OCI-LY7 (cell line): ENCODE data around the gene AIP. TPM values are rescaled to one million over a fixed set of nuclear protein-coding genes. Genes with fewer than 3 reads are reported as not detected.

Experiments used
- BruUV-seq: library from RNA; stranded (reverse); fragments of 400-500 nt; replicated peaks from 2 replicates; lab custom pipeline; 2021; lab: Mats Ljungman, UMichigan
- CTCF ChIA-PET: fragments of 300-600 bp; sonication (Branson Sonifier 250); formaldehyde crosslinking; loops from one replicate; lab custom pipeline; 2022; ENCODE audit warnings: antibody characterized with exemption; ENCODE audit not compliant: unreplicated experiment; lab: Charles Lee
- POLR2A ChIA-PET: fragments of 300-600 bp; sonication (Branson Sonifier 250); formaldehyde crosslinking; loops from one replicate; lab custom pipeline; 2022; ENCODE audit warnings: antibody characterized with exemption; lab: Charles Lee
- DNase-seq: peaks from one replicate; pipeline ENCODE4 v3.0.0-alpha.2; 2015; ENCODE audit warnings: low spot score
- H2AFZ ChIP-seq: fragments of 200-600 bp; sonication (generic), shearing (Covaris generic); 2 replicates; pipeline ENCODE4 v1.6.1; 2014; ENCODE audit warnings: mild to moderate bottlenecking, antibody characterized with exemption, low read length, moderate library complexity
- H3K27ac ChIP-seq: fragments of 200-600 bp; sonication (generic); 2 replicates; pipeline ENCODE4 v1.5.1; 2014; ENCODE audit warnings: mixed run types, low read depth, mild to moderate bottlenecking, moderate library complexity, low read length, inconsistent platforms; ENCODE audit not compliant: poor library complexity, severe bottlenecking
- H3K36me3 ChIP-seq: fragments of 200-600 bp; sonication (generic); 2 replicates; pipeline ENCODE4 v1.6.1; 2014; ENCODE audit warnings: mild to moderate bottlenecking, antibody characterized with exemption, low read length, moderate library complexity, mixed read lengths; ENCODE audit not compliant: insufficient read depth
- H3K4me1 ChIP-seq: fragments of 200-600 bp; sonication (generic); 2 replicates; pipeline ENCODE4 v1.5.1; 2014; ENCODE audit warnings: mild to moderate bottlenecking, low read length; ENCODE audit not compliant: insufficient read depth, poor library complexity, severe bottlenecking
- H3K4me2 ChIP-seq: fragments of 200-600 bp; sonication (generic); 2 replicates; pipeline ENCODE4 v1.6.1; 2014; ENCODE audit warnings: mild to moderate bottlenecking, low read length
- H3K4me3 ChIP-seq: fragments of 200-600 bp; sonication (generic); 2 replicates; pipeline ENCODE4 v1.5.1; 2014; ENCODE audit warnings: mild to moderate bottlenecking, low read depth, low read length; ENCODE audit not compliant: poor library complexity, severe bottlenecking
- H3K79me2 ChIP-seq: fragments of 200-600 bp; sonication (generic); 2 replicates; pipeline ENCODE4 v1.6.1; 2016; ENCODE audit warnings: low read depth, mild to moderate bottlenecking, low read length, moderate library complexity, mixed read lengths; ENCODE audit not compliant: insufficient read depth
- H3K9me2 ChIP-seq: fragments of 200-600 bp; sonication (generic); 2 replicates; pipeline ENCODE4 v1.6.1; 2016; ENCODE audit warnings: mild to moderate bottlenecking, low read length, mixed read lengths; ENCODE audit not compliant: insufficient read depth
- H3K9me3 ChIP-seq: fragments of 200-600 bp; sonication (generic); 2 replicates; pipeline ENCODE4 v1.6.1; 2014; ENCODE audit warnings: mild to moderate bottlenecking, mixed run types, low read length, mixed read lengths
- H4K20me1 ChIP-seq: fragments of 200-600 bp; sonication (generic); 2 replicates; pipeline ENCODE4 v1.6.1; 2014; ENCODE audit warnings: mild to moderate bottlenecking, antibody characterized with exemption, low read length, moderate library complexity, mixed read lengths; ENCODE audit not compliant: insufficient read depth
- EZH2phosphoT487 ChIP-seq: fragments of 200-600 bp; sonication (generic); IDR thresholded peaks from 2 replicates; pipeline ENCODE4 v1.6.1; 2018; ENCODE audit warnings: low read depth, borderline replicate concordance, mild to moderate bottlenecking, mixed run types, antibody characterized with exemption, low read length, moderate library complexity, mixed read lengths
- intact Hi-C: fragments of 100-400 bp; cut with micrococcal nuclease; formaldehyde crosslinking; loops from one replicate; pipeline ENCODE4 v1.10.0; 2022; ENCODE audit not compliant: unreplicated experiment
- total RNA-seq, 2 experiments: library from RNA; depleted of rRNA in 1 of 2; stranded (reverse); fragments of >200 nt in 1 of 2; shearing (Covaris generic) in 1 of 2; gene quantifications; 2 replicates each; pipeline ENCODE4 v1.2.3, GENCODE V29; 2014 to 2022
- TF ChIP-seq, protein P1 (sequence below): fragments of 200-600 bp; sonication (generic); conservative IDR thresholded peaks from 2 replicates; pipeline ENCODE4 v1.5.1; 2014; ENCODE audit warnings: mild to moderate bottlenecking, antibody characterized with exemption, low read length, moderate library complexity, mixed read lengths

Gene AIP
- total RNA-seq, 2 experiments from 2014 or later, result 112 to 125 TPM

DNA sequence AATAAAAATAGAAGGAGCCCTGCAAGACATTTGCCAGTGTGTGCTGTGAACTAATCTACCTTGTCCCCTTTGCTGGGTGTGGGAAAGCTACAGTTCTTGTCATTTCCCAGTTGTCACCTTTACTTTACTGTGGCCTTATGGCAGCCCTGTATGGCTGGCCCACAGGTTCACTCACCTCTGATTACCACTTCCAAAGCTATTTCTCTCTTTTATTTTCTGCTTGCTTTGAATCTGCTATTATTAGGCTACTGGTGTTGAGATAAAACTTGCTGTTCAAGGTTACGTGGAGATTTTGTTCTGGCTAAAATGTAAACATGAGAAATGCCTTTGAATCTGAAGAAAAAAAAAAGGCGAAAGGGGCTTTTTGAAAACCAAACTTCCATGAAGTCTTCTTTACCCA, 50.1 kb downstream of the AIP start:
- no TSS peak for BruUV-seq
- ChIA-PET CTCF (no interaction called here), POLR2A (no interaction called here)
- no peaks in the 10 kb centered on the region for H4K20me1 ChIP-seq
- peaks cover 4% of the 10 kb centered on the region for H3K4me1 ChIP-seq
- peaks cover 27% of the 10 kb centered on the region for H3K9me3 ChIP-seq
- no peaks in the 10 kb centered on the region for H3K36me3 ChIP-seq
- no peak for DNase-seq
- H3K27ac ChIP-seq, result no peak overlapping the region
- no peak overlapping the region for H2AFZ ChIP-seq
- no peak overlapping the region for H3K4me3 ChIP-seq
- intact Hi-C loops, result no loop called here
- H3K4me2 ChIP-seq, result no peak overlapping the region
- H3K9me2 ChIP-seq, result no peaks in the 10 kb centered on the region
- no peaks in the 10 kb centered on the region for H3K79me2 ChIP-seq
- TF ChIP-seq EZH2phosphoT487, result no peak
- TF ChIP-seq, protein P1, sequence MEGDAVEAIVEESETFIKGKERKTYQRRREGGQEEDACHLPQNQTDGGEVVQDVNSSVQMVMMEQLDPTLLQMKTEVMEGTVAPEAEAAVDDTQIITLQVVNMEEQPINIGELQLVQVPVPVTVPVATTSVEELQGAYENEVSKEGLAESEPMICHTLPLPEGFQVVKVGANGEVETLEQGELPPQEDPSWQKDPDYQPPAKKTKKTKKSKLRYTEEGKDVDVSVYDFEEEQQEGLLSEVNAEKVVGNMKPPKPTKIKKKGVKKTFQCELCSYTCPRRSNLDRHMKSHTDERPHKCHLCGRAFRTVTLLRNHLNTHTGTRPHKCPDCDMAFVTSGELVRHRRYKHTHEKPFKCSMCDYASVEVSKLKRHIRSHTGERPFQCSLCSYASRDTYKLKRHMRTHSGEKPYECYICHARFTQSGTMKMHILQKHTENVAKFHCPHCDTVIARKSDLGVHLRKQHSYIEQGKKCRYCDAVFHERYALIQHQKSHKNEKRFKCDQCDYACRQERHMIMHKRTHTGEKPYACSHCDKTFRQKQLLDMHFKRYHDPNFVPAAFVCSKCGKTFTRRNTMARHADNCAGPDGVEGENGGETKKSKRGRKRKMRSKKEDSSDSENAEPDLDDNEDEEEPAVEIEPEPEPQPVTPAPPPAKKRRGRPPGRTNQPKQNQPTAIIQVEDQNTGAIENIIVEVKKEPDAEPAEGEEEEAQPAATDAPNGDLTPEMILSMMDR, result no peak

GRCh38 chr11:67534070-67534679, 51.3 kb downstream of the AIP start:
- peaks cover 4% of the 10 kb centered on the region for H3K4me1 ChIP-seq
- peaks cover 27% of the 10 kb centered on the region for H3K9me3 ChIP-seq
- no peak for TF ChIP-seq EZH2phosphoT487
- TF ChIP-seq, protein P1, result no peak
- no peaks in the 10 kb centered on the region for H3K9me2 ChIP-seq
- H4K20me1 ChIP-seq, result no peaks in the 10 kb centered on the region
- H3K27ac ChIP-seq, result no peak overlapping the region
- H3K36me3 ChIP-seq, result no peaks in the 10 kb centered on the region
- peak; percentile 56 for DNase-seq
- POLR2A ChIA-PET, result no interaction called here
- BruUV-seq, result no TSS peak
- intact Hi-C loops, result no loop called here
- no peak overlapping the region for H2AFZ ChIP-seq
- CTCF ChIA-PET, result no interaction called here
- H3K4me2 ChIP-seq, result no peak overlapping the region
- H3K4me3 ChIP-seq, result no peak overlapping the region
- H3K79me2 ChIP-seq, result no peaks in the 10 kb centered on the region

DNA sequence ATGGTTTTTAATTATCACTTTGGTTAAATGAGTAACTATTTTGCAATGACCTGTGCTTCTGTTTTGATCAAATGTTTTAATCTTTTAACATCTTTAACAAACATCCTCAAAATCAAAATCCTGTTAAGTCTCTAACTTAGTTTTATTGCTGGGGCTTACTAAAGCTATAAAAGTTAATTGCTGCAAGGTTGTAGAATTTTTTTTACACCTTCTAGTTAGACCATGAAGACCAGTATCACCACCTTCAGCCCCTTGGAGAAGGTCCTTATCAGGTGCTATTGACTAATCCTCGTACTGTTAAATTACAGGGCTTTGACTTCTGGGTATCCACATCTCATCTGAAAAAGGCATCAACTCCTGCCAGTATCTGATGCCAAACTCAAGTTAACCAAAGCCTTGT, 52.7 kb downstream of the AIP start:
- H3K27ac ChIP-seq, result no peak overlapping the region
- H3K4me2 ChIP-seq, result no peak overlapping the region
- no peak for TF ChIP-seq EZH2phosphoT487
- TF ChIP-seq, protein P1, result no peak
- BruUV-seq, result no TSS peak
- H3K9me3 ChIP-seq, result peaks cover 27% of the 10 kb centered on the region
- no peaks in the 10 kb centered on the region for H3K4me1 ChIP-seq
- no peaks in the 10 kb centered on the region for H3K9me2 ChIP-seq
- no peaks in the 10 kb centered on the region for H4K20me1 ChIP-seq
- H2AFZ ChIP-seq, result no peak overlapping the region
- H3K36me3 ChIP-seq, result no peaks in the 10 kb centered on the region
- intact Hi-C loops, result no loop called here
- ChIA-PET CTCF (no interaction called here), POLR2A (no interaction called here)
- no peak for DNase-seq
- H3K79me2 ChIP-seq, result no peaks in the 10 kb centered on the region
- H3K4me3 ChIP-seq, result no peak overlapping the region
